ENCODE data around the gene MDN1.

Gene MDN1

GRCh38 chr6:89723046-89723445, 96.5 kb downstream of the MDN1 start:
- no peaks in the 10 kb centered on the region for H3K27me3 Mint-ChIP-seq
- no peak overlapping the region for H3K4me3 Mint-ChIP-seq
- H3K36me3 Mint-ChIP-seq (ENCODE audit: low read depth): peaks cover 95% of the 10 kb centered on the region
- no peaks in the 10 kb centered on the region for H3K4me1 Mint-ChIP-seq (ENCODE audit: low read depth)
- no peak overlapping the region for H3K27ac Mint-ChIP-seq
- H3K9me3 Mint-ChIP-seq: no peaks in the 10 kb centered on the region
- DNase-seq: no peak

GRCh38 chr6:89716532-89716931, 103.1 kb downstream of the MDN1 start:
- DNase-seq: no peak
- no peaks in the 10 kb centered on the region for H3K27me3 Mint-ChIP-seq
- H3K9me3 Mint-ChIP-seq: no peaks in the 10 kb centered on the region
- peaks cover 99% of the 10 kb centered on the region for H3K36me3 Mint-ChIP-seq (ENCODE audit: low read depth)
- no peak overlapping the region for H3K4me3 Mint-ChIP-seq
- no peaks in the 10 kb centered on the region for H3K4me1 Mint-ChIP-seq (ENCODE audit: low read depth)
- no peak overlapping the region for H3K27ac Mint-ChIP-seq

DNA sequence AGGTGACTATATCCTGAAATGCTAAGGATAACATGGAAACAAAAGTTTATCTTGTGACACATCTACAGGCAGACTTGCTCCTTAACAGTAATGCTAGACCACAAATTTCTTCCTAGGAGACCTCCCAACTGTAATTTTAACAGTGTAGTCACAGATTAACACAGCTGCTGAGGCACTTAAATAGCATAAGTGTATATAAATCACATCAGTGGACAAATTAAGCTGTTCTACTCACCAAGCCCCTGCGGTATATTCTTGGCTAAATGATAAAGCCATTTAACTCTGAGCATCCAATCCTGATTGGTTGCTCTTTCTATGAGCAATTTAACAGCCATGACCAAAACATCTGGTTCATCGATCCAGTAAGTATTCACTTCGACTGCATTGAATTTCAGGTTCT, 107.8 kb downstream of the MDN1 start:
- Mint-ChIP-seq H3K27ac (no peak overlapping the region), H3K4me1 (ENCODE audit: low read depth) (no peaks in the 10 kb centered on the region), H3K27me3 (no peaks in the 10 kb centered on the region), H3K36me3 (ENCODE audit: low read depth) (peaks cover 96% of the 10 kb centered on the region), H3K9me3 (no peaks in the 10 kb centered on the region), H3K4me3 (no peak overlapping the region)
- DNase-seq: no peak

DNA sequence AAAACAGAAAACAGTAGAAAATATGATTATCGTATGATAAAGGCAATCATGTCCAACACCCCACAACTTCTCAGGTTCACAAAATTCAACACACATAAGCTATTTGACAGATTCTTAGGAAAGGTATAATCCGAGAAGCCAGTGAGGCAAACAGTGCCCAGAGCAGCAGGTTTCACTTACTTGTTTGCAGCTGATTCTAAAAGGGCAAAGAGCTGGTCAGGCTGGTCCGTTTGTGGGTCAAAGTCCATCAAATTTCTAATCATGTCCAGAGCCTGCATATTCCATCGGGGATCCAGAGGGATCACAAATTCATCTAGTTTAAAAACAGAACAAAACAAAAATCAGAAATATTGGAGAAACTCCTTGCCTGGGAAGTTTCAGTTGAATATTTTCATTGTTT, 111.3 kb downstream of the MDN1 start:
- DNase-seq: no peak
- H3K4me3 Mint-ChIP-seq: no peak overlapping the region
- H3K9me3 Mint-ChIP-seq: no peaks in the 10 kb centered on the region
- H3K4me1 Mint-ChIP-seq (ENCODE audit: low read depth): no peaks in the 10 kb centered on the region
- no peaks in the 10 kb centered on the region for H3K27me3 Mint-ChIP-seq
- H3K36me3 Mint-ChIP-seq (ENCODE audit: low read depth): peaks cover 93% of the 10 kb centered on the region
- H3K27ac Mint-ChIP-seq: no peak overlapping the region

DNA sequence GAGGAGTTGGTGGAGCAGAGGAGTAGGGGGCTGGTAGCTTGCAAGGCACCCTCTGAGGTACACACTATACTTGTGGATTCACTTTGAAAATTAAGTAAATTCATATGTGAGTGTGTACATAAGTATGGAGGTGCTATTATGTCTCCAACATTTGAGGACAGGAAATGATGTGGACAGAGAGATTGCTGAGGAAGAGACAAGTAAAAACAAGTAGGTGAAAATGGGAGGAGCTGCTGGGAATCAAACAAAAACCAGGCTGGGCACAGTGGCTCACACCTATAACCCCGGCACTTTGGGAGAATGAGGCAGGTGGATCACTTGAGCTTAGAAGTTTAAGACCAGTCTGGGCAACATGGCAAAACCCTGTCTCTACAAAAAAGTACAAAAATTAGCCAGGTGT, 111.8 kb downstream of the MDN1 start:
- peaks cover 93% of the 10 kb centered on the region for H3K36me3 Mint-ChIP-seq (ENCODE audit: low read depth)

GRCh38 chr6:89706121-89706520, 113.5 kb downstream of the MDN1 start:
- Mint-ChIP-seq H3K9me3 (no peaks in the 10 kb centered on the region), H3K27ac (no peak overlapping the region), H3K27me3 (no peaks in the 10 kb centered on the region), H3K4me3 (no peak overlapping the region), H3K36me3 (ENCODE audit: low read depth) (peaks cover 95% of the 10 kb centered on the region), H3K4me1 (ENCODE audit: low read depth) (no peaks in the 10 kb centered on the region)
- DNase-seq: no peak

More for the DNA sequence above, 111.8 kb downstream of the MDN1 start:
- no peak for DNase-seq
- Mint-ChIP-seq H3K9me3 (no peaks in the 10 kb centered on the region), H3K4me3 (no peak overlapping the region), H3K27me3 (no peaks in the 10 kb centered on the region), H3K27ac (peak overlapping the region; percentile 9), H3K4me1 (ENCODE audit: low read depth) (no peaks in the 10 kb centered on the region)

- peaks cover 95% of the 10 kb centered on the region for H3K36me3 Mint-ChIP-seq (ENCODE audit: low read depth)
- no peaks in the 10 kb centered on the region for H3K4me1 Mint-ChIP-seq (ENCODE audit: low read depth)
- no peaks in the 10 kb centered on the region for H3K9me3 Mint-ChIP-seq
- no peak overlapping the region for H3K4me3 Mint-ChIP-seq
- H3K27me3 Mint-ChIP-seq: no peaks in the 10 kb centered on the region
- H3K27ac Mint-ChIP-seq: peak overlapping the region; percentile 44
- DNase-seq: no peak
These were observed 116.3 kb downstream of the MDN1 start for GRCh38 chr6:89703292-89703691.

GRCh38 chr6:89702349-89702748, 117.2 kb downstream of the MDN1 start:
- DNase-seq: no peak
- Mint-ChIP-seq H3K36me3 (ENCODE audit: low read depth) (peaks cover 95% of the 10 kb centered on the region), H3K9me3 (no peaks in the 10 kb centered on the region), H3K27ac (no peak overlapping the region), H3K27me3 (no peaks in the 10 kb centered on the region), H3K4me3 (no peak overlapping the region), H3K4me1 (ENCODE audit: low read depth) (no peaks in the 10 kb centered on the region)

DNA sequence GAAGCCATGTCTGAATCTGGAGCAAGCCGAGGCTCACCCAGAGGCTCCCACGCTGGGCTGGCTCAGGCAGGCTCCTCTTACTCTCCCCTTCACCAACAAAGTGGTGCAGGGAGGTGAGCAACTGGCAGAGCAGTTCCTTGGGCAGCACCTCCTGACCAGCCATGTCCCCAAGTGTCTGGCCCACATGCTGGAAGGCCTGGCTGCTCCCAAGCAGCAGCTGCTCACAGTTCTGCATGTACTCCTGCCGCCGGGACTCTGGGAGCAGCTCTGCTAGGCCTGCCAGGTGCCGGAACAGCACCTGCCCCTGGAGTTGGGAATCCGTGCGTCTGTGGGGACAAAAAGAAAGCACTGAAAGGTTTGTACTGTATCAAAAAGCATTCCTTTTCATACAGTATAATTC, 123.9 kb downstream of the MDN1 start:
- no peak overlapping the region for H3K4me3 Mint-ChIP-seq
- peaks cover 98% of the 10 kb centered on the region for H3K36me3 Mint-ChIP-seq (ENCODE audit: low read depth)
- DNase-seq: no peak
- no peaks in the 10 kb centered on the region for H3K27me3 Mint-ChIP-seq
- no peaks in the 10 kb centered on the region for H3K4me1 Mint-ChIP-seq (ENCODE audit: low read depth)
- H3K9me3 Mint-ChIP-seq: no peaks in the 10 kb centered on the region
- H3K27ac Mint-ChIP-seq: peak overlapping the region; percentile 14

DNA sequence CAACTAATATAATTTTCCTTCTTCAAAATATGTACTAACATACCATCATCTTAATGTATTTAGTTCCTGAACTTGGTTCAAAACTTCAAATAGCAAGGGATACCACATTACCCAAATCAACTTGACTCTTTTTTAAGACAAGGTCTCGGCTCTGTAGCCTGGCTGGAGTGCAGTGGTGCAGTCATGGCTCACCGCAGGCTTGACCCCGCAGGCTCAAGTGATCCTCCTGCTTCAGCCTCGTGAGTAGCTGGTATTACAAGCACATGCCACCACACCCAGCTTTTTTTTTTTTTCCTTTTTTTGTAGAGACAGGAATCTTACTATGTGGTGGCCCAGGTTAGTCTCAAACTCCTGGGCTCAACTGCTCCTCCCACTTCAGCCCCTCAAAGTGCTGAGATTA, 125.2 kb downstream of the MDN1 start:
- H3K9me3 Mint-ChIP-seq: no peaks in the 10 kb centered on the region
- no peaks in the 10 kb centered on the region for H3K4me1 Mint-ChIP-seq (ENCODE audit: low read depth)
- H3K4me3 Mint-ChIP-seq: no peak overlapping the region
- no peaks in the 10 kb centered on the region for H3K27me3 Mint-ChIP-seq
- no peak for DNase-seq
- H3K36me3 Mint-ChIP-seq (ENCODE audit: low read depth): peaks cover 98% of the 10 kb centered on the region
- no peak overlapping the region for H3K27ac Mint-ChIP-seq

DNA sequence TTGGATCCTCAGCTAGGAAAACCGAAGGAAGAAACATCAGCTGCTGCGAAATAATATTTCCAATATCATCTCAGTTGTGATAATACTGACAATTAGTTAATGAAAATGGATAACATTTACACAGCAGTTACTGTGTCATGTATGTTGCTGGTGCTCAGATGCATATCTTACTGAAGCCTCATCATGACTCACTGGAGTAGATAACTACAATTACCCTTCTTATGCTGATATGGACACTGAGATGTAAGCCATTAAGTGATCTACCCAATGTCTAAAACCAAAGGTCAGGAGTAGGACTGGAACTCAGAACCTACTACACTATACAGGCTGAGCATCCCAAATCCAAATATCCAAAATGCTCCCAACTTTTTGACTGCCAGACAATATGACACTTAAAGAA, 126.4 kb downstream of the MDN1 start:
- no peak overlapping the region for H3K27ac Mint-ChIP-seq

DNA sequence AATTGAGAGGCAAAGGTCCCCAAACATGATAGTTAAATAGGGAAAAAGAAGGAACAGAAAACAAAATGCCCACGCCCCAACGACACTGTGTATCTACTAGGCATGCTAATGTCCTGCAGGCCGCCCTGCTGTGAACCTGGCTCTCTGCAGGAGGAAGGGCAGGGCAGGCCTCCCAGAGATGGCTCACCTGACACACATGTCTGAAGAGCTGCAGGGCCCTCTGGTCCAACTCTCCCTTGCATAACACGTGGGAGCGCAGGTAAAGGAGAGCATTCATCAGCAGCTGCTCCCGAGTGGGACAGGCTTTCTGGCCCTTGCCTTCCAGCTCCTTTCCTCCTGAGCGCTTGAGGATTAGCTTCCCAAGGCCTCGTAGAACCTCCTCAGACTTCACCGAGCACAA, 127.3 kb downstream of the MDN1 start:
- H3K4me3 Mint-ChIP-seq: no peak overlapping the region
- H3K27me3 Mint-ChIP-seq: no peaks in the 10 kb centered on the region
- DNase-seq: no peak
- no peak overlapping the region for H3K27ac Mint-ChIP-seq
- H3K36me3 Mint-ChIP-seq (ENCODE audit: low read depth): peaks cover 100% of the 10 kb centered on the region
- H3K9me3 Mint-ChIP-seq: no peaks in the 10 kb centered on the region
- H3K4me1 Mint-ChIP-seq (ENCODE audit: low read depth): no peaks in the 10 kb centered on the region

More for the DNA sequence above, 126.4 kb downstream of the MDN1 start:
- Mint-ChIP-seq H3K4me1 (ENCODE audit: low read depth) (no peaks in the 10 kb centered on the region), H3K4me3 (no peak overlapping the region), H3K9me3 (no peaks in the 10 kb centered on the region), H3K27me3 (no peaks in the 10 kb centered on the region), H3K36me3 (ENCODE audit: low read depth) (peaks cover 100% of the 10 kb centered on the region)
- DNase-seq: no peak

GRCh38 chr6:89690944-89691324, 128.7 kb downstream of the MDN1 start:
- H3K27me3 Mint-ChIP-seq: no peaks in the 10 kb centered on the region
- H3K36me3 Mint-ChIP-seq (ENCODE audit: low read depth): peaks cover 99% of the 10 kb centered on the region
- H3K9me3 Mint-ChIP-seq: no peaks in the 10 kb centered on the region
- H3K4me3 Mint-ChIP-seq: no peak overlapping the region
- H3K4me1 Mint-ChIP-seq (ENCODE audit: low read depth): no peaks in the 10 kb centered on the region
- no peak for DNase-seq
- peak overlapping the region; percentile 82 for H3K27ac Mint-ChIP-seq

DNA sequence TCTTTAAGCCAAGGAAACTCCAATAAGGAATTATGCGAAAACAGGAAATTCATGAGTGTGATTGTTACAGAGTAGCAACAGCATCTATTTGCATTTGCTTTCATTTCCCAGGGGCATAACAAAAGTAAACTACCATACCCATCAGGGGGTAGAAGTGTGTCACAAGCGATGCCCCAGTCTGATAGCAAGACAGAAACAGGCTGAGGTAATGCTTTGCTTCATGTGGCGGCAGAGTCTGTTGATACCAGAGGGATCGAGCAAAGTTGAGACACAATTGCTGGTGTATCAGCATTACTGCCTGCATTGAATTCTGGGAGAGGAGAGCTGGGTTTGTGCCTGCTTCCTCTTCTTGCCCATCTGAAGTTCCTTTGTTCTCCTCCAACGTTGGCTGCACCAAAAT, 129.9 kb downstream of the MDN1 start:
- no peak for DNase-seq
- H3K4me1 Mint-ChIP-seq (ENCODE audit: low read depth): no peaks in the 10 kb centered on the region
- H3K27me3 Mint-ChIP-seq: no peaks in the 10 kb centered on the region
- peaks cover 99% of the 10 kb centered on the region for H3K36me3 Mint-ChIP-seq (ENCODE audit: low read depth)
- H3K27ac Mint-ChIP-seq: no peak overlapping the region
- H3K4me3 Mint-ChIP-seq: no peak overlapping the region
- no peaks in the 10 kb centered on the region for H3K9me3 Mint-ChIP-seq

DNA sequence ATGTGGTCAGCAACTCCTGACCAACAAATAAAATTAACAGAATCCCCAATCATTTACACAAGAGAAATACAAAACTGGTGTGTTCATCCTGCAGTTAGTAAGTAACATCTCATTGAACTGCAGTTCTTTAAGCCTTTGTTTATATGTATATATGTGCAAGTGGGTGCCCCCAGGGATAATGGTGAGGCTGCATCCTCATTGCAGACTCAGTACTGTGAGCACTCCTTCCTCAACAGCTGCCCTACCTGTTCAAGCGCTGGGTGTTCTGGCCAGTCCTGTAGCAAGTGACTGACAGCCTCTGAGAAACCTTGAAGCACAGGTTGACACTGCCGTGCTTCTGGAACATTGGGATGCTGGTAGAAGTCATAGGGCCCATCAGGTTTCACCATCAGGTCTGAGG, 131.3 kb downstream of the MDN1 start:
- no peak for DNase-seq
- Mint-ChIP-seq H3K4me3 (no peak overlapping the region), H3K27ac (no peak overlapping the region), H3K4me1 (ENCODE audit: low read depth) (no peaks in the 10 kb centered on the region), H3K27me3 (no peaks in the 10 kb centered on the region), H3K36me3 (ENCODE audit: low read depth) (peaks cover 99% of the 10 kb centered on the region), H3K9me3 (no peaks in the 10 kb centered on the region)

- H3K9me3 Mint-ChIP-seq: no peaks in the 10 kb centered on the region
- H3K36me3 Mint-ChIP-seq (ENCODE audit: low read depth): peaks cover 99% of the 10 kb centered on the region
- no peak overlapping the region for H3K4me3 Mint-ChIP-seq
- no peak for DNase-seq
- H3K4me1 Mint-ChIP-seq (ENCODE audit: low read depth): no peaks in the 10 kb centered on the region
- H3K27me3 Mint-ChIP-seq: no peaks in the 10 kb centered on the region
- H3K27ac Mint-ChIP-seq: no peak overlapping the region
These were observed 134.3 kb downstream of the MDN1 start for GRCh38 chr6:89685311-89685710.

Data from activated T-cell treated with anti-CD3 and anti-CD28 coated beads, Interleukin-2, amount 50 U/mL, for 24 hours (primary cell).